Glutamatergic neuron (in vitro differentiated cells): Measurements from ENCODE around the gene MBOAT7. TPM values are rescaled to one million over a fixed set of nuclear protein-coding genes. Genes with fewer than 3 reads are reported as not detected.
A peak's percentile ranks its signal among the peaks of the same experiment; 100 is the strongest.
"Not testable (repeated sequence)": the region's sequence is repeated elsewhere in the genome, so short reads cannot be mapped to it uniquely, and the experiment has no call there.

ENCODE experiments used
- DNase-seq: peaks from one replicate; pipeline ENCODE4 v3.0.0; 2022
- H3K27ac Mint-ChIP-seq: one replicate; pipeline ENCODE4 v1.8.0; 2020; ENCODE audit warnings: mild to moderate bottlenecking, mixed read lengths, inconsistent platforms; ENCODE audit not compliant: unreplicated experiment
- H3K27me3 Mint-ChIP-seq: one replicate; pipeline ENCODE4 v1.8.0; 2020; ENCODE audit warnings: mild to moderate bottlenecking, moderate library complexity, mixed read lengths, inconsistent platforms; ENCODE audit not compliant: unreplicated experiment
- H3K36me3 Mint-ChIP-seq: one replicate; pipeline ENCODE4 v1.8.0; 2020; ENCODE audit warnings: mild to moderate bottlenecking, mixed read lengths, inconsistent platforms; ENCODE audit not compliant: unreplicated experiment
- H3K4me1 Mint-ChIP-seq: one replicate; pipeline ENCODE4 v1.8.0; 2020; ENCODE audit warnings: mild to moderate bottlenecking, low read depth, mixed read lengths, inconsistent platforms; ENCODE audit not compliant: unreplicated experiment
- H3K4me3 Mint-ChIP-seq: one replicate; pipeline ENCODE4 v1.8.0; 2020; ENCODE audit warnings: mild to moderate bottlenecking, mixed read lengths, inconsistent platforms; ENCODE audit not compliant: unreplicated experiment
- H3K9me3 Mint-ChIP-seq: one replicate; pipeline ENCODE4 v1.8.0; 2020; ENCODE audit warnings: mild to moderate bottlenecking, moderate library complexity, mixed read lengths, inconsistent platforms; ENCODE audit not compliant: unreplicated experiment
- total RNA-seq: library from RNA; stranded (reverse); fragmentation: NEBNext Ultra II Directional; extraction: Animal tissue kit (Norgen Biotek cat#: 25700); gene quantifications from one replicate; pipeline ENCODE4 v1.2.1, GENCODE V29; 2021; ENCODE audit not compliant: unreplicated experiment
- TF ChIP-seq, protein P1 (sequence below): fragments of 200-600 bp; sonication (generic); IDR thresholded peaks from one replicate; pipeline ENCODE4 v1.5.0; 2021; ENCODE audit not compliant: partially characterized antibody, unreplicated experiment

MBOAT7 gene
- total RNA-seq, 1 donor from 2014 or later, result 62.0 TPM

DNA sequence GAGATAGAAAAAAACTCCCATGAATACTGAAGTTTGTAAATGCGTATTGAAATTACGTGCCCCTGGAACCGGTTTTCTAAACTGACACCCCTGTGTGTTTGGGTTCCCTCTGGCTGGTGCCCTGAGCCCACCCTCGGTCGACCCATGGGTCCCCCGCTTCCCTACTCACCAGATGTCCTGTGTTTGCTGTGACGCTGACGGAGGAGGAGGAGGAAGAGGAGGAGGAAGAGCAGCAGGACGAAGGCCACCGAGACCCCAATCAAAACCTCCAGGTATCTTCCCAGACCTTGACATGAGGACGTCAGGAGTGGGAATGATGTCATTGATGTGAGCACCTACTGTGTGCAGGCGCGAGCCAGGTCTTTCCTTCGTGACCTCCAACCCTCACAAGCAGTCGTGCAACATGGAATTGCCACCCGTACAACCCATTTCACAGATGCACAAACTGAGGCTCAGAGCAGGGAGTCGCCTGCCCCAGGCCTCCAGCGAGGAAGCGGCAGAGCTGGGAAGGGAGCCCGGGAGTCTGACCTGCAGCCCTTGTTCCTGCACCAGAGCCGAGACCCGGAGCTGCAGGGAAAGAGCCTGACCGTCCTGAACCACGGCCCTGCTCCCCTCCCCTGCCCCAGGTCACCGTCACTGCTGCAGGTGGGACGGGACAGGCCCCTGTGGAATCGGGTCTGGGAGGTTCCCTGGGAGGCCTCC lies 29.7 kb upstream of the MBOAT7 start:
- peak overlapping the region; percentile 76 for H3K27ac Mint-ChIP-seq
- peaks cover 10% of the 10 kb centered on the region for H3K9me3 Mint-ChIP-seq
- TF ChIP-seq, protein P1, sequence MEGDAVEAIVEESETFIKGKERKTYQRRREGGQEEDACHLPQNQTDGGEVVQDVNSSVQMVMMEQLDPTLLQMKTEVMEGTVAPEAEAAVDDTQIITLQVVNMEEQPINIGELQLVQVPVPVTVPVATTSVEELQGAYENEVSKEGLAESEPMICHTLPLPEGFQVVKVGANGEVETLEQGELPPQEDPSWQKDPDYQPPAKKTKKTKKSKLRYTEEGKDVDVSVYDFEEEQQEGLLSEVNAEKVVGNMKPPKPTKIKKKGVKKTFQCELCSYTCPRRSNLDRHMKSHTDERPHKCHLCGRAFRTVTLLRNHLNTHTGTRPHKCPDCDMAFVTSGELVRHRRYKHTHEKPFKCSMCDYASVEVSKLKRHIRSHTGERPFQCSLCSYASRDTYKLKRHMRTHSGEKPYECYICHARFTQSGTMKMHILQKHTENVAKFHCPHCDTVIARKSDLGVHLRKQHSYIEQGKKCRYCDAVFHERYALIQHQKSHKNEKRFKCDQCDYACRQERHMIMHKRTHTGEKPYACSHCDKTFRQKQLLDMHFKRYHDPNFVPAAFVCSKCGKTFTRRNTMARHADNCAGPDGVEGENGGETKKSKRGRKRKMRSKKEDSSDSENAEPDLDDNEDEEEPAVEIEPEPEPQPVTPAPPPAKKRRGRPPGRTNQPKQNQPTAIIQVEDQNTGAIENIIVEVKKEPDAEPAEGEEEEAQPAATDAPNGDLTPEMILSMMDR, result no peak
- peaks cover 11% of the 10 kb centered on the region for H3K27me3 Mint-ChIP-seq
- peak overlapping the region; percentile 57 for H3K4me3 Mint-ChIP-seq
- H3K36me3 Mint-ChIP-seq, result no peaks in the 10 kb centered on the region
- peaks cover 28% of the 10 kb centered on the region for H3K4me1 Mint-ChIP-seq
- no peak for DNase-seq

DNA sequence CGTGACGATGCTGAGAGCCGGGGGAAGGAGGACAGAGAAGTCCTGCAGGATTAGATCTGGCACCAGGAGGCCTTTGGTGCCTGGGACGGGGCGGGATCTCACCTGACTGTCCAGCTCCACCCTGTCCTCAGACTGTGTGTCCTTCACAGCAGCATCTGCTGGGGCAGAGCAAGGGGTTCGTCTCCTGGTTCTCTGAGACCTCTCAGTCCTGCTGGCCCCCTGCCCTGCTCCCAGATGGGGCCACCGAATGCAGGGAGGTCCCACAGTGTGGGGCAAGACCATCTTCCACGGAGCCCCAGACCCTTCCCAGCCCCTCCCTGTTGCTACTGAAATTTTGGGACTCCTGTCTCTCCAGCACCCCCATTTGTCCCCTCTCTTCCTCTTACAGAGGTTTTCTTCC lies 28.9 kb upstream of the MBOAT7 start:
- Mint-ChIP-seq H3K4me1 (peaks cover 28% of the 10 kb centered on the region), H3K27me3 (peaks cover 10% of the 10 kb centered on the region), H3K36me3 (no peaks in the 10 kb centered on the region)

DNA sequence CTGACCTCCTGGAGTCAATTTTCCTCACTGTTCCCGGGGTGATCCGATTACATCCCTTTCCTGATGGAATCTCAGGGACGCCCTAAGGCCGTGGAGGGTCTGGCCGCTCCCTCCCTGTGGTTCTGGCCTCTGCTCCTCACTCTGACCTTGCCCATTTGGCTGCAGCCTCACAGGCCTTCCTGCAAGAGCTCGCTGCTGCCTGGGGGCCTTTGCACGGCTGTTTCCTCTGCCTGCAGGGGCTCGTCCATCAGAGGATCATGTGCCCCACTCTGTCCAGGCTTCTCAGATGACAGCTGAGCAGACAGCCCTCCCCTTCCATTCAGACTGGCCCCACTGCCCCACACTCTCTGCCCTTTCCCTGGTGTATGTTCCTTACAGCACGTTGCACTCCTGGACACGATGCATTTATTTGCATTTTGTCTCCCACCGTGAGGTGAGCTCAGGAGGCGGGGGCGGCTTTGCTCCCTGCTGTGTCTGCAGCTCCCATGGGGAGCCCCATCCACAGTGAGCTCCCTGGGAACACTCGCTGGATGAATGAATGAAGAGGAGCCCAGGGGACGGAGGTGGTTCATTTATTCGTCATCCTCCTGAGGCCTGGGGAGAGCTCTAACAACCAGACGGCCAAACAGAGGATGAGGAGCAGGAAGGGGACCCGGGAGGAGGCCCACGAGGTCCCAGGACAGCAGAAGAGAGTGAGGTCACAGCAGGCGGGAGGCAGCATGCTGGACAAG lies 28.3 kb upstream of the MBOAT7 start:
- DNase-seq, result peak; percentile 57
- H3K4me1 Mint-ChIP-seq, result peaks cover 27% of the 10 kb centered on the region
- H3K27me3 Mint-ChIP-seq, H3K36me3 Mint-ChIP-seq: not testable (repeated sequence)
- H3K27ac Mint-ChIP-seq, result peak overlapping the region; percentile 76
- H3K9me3 Mint-ChIP-seq, result peaks cover 11% of the 10 kb centered on the region
- H3K4me3 Mint-ChIP-seq, result peak overlapping the region; percentile 9

More for the DNA sequence above, 28.9 kb upstream of the MBOAT7 start:
- Mint-ChIP-seq H3K4me3 (peak overlapping the region; percentile 57), H3K9me3 (peaks cover 10% of the 10 kb centered on the region), H3K27ac (peak overlapping the region; percentile 76)
- DNase-seq, result no peak
- TF ChIP-seq, protein P1, result no peak

DNA sequence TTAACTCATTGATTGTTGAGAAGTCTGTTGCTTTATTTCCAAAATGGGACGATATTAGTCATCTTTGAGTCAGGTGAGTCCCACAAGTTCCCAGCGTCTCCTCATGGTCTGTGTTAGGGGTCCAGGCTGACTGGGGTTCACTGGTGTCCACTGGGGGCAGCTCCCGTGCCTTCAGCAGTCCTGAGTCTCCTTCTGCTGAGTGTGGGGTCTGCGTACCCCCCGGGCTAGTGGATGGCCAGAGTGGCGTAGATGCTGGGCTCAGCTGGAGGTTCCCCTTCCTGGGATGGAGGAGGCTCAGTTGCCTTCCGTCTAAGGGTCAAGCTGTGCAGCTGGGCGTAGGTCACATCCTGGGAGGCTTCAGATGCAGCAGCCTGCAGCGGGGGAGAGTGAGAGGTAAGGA lies 27.5 kb upstream of the MBOAT7 start:
- peaks cover 12% of the 10 kb centered on the region for H3K9me3 Mint-ChIP-seq
- H3K4me1 Mint-ChIP-seq, result peaks cover 25% of the 10 kb centered on the region
- H3K27ac Mint-ChIP-seq, result peak overlapping the region; percentile 90
- TF ChIP-seq, protein P1, result no peak
- DNase-seq, result no peak
- H3K4me3 Mint-ChIP-seq, result no peak overlapping the region
- H3K36me3 Mint-ChIP-seq, result no peaks in the 10 kb centered on the region
- H3K27me3 Mint-ChIP-seq, result peaks cover 10% of the 10 kb centered on the region

DNA sequence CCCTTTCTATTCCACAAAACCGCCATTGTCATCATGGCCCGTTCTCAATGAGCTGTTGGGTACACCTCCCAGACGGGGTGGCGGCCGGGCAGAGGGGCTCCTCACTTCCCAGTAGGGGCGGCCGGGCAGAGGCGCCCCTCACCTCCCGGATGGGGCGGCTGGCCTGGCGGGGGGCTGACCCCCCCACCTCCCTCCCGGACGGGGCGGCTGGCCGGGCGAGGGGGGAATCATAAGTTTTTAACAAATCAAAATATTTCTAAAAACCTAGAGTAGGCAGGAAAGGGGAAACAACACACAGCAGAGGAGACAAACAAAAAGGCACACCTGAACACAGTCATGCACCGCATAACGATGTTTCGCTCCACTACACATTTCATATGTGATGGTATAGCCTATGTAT lies 25.4 kb upstream of the MBOAT7 start:
- H3K36me3 Mint-ChIP-seq, DNase-seq, H3K27ac Mint-ChIP-seq, H3K4me3 Mint-ChIP-seq: not testable (repeated sequence)
- Mint-ChIP-seq H3K27me3 (peaks cover 11% of the 10 kb centered on the region), H3K4me1 (peaks cover 33% of the 10 kb centered on the region), H3K9me3 (peaks cover 16% of the 10 kb centered on the region)

DNA sequence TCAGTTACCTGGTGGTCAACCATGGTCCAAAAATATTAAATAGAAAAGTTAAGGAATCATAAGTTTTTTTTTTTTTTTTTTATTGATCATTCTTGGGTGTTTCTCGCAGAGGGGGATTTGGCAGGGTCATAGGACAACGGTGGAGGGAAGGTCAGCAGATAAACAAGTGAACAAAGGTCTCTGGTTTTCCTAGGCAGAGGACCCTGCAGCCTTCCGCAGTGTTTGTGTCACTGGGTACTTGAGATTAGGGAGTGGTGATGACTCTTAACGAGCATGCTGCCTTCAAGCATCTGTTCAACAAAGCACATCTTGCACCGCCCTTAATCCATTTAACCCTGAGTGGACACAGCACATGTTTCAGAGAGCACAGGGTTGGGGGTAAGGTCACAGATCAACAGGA lies 24.8 kb upstream of the MBOAT7 start:
- H3K27ac Mint-ChIP-seq, result peak overlapping the region; percentile 96
- H3K9me3 Mint-ChIP-seq, result peaks cover 16% of the 10 kb centered on the region
- not testable (repeated sequence) for DNase-seq, H3K36me3 Mint-ChIP-seq
- peaks cover 33% of the 10 kb centered on the region for H3K4me1 Mint-ChIP-seq
- H3K4me3 Mint-ChIP-seq, result peak overlapping the region; percentile 50
- peaks cover 11% of the 10 kb centered on the region for H3K27me3 Mint-ChIP-seq
